Measurements from ENCODE around the gene ACSL1.

ACSL1 gene

GRCh38 chr4:184774152-184774551, 51.6 kb downstream of the ACSL1 start:
- H3K27ac ChIP-seq (ENCODE audit: extremely low read depth, low read depth, low read length), result no peak overlapping the region
- no peak overlapping the region for H3K4me3 ChIP-seq (ENCODE audit: low read depth, low read length)
- H3K36me3 ChIP-seq (ENCODE audit: control insufficient read depth in 2 of 2, insufficient read depth in 1 of 2, low read length in 2 of 2), result peaks cover 0 to 28% of the 10 kb centered on the region in 2 experiments; a peak in 1 of 3 replicates
- no peaks in the 10 kb centered on the region for H3K4me1 ChIP-seq (ENCODE audit: control insufficient read depth, insufficient read depth, low read length)
- no peak for TF ChIP-seq ZBTB6 (tag by site-specific recombination; IDR thresholded peaks at IDR 0.05)
- TF ChIP-seq ZNF174 (tag by site-specific recombination; IDR thresholded peaks at IDR 0.05), result no peak
- TF ChIP-seq, protein P1, sequence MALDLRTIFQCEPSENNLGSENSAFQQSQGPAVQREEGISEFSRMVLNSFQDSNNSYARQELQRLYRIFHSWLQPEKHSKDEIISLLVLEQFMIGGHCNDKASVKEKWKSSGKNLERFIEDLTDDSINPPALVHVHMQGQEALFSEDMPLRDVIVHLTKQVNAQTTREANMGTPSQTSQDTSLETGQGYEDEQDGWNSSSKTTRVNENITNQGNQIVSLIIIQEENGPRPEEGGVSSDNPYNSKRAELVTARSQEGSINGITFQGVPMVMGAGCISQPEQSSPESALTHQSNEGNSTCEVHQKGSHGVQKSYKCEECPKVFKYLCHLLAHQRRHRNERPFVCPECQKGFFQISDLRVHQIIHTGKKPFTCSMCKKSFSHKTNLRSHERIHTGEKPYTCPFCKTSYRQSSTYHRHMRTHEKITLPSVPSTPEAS (tag by site-specific recombination; IDR thresholded peaks at IDR 0.05), result no peak
- no peak for TF ChIP-seq ZNF404 (tag by site-specific recombination; IDR thresholded peaks at IDR 0.05)
- TF ChIP-seq PRDM10 (tag by site-specific recombination; IDR thresholded peaks at IDR 0.05), result no peak
- CTCF ChIA-PET, result no interaction called here
- POLR2A ChIA-PET, result no interaction called here
- no peaks in the 10 kb centered on the region for H3K9me3 ChIP-seq (ENCODE audit: control insufficient read depth, insufficient read depth, low read depth, low read length)

- ChIA-PET CTCF (no interaction called here), POLR2A (no interaction called here)
- H3K36me3 ChIP-seq (ENCODE audit: control insufficient read depth in 2 of 2, insufficient read depth in 1 of 2, low read length in 2 of 2), result peaks cover 0 to 40% of the 10 kb centered on the region in 2 experiments; a peak in 2 of 3 replicates
- no peaks in the 10 kb centered on the region for H3K4me1 ChIP-seq (ENCODE audit: control insufficient read depth, insufficient read depth, low read length)
- no peak overlapping the region for H3K4me3 ChIP-seq (ENCODE audit: low read depth, low read length)
- no peak overlapping the region for H3K27ac ChIP-seq (ENCODE audit: extremely low read depth, low read depth, low read length)
- no peaks in the 10 kb centered on the region for H3K9me3 ChIP-seq (ENCODE audit: control insufficient read depth, insufficient read depth, low read depth, low read length)
- TF ChIP-seq ZNF792 (tag by site-specific recombination; IDR thresholded peaks at IDR 0.05), result no peak
- no peak for TF ChIP-seq ZNF580 (tag by site-specific recombination; IDR thresholded peaks at IDR 0.05)
- no peak for TF ChIP-seq ZFHX2 (tag by site-specific recombination; conservative IDR thresholded peaks at IDR 0.05)
- no peak for TF ChIP-seq ZNF274 (IDR thresholded peaks at IDR 0.05; ENCODE audit: low read length)
- TF ChIP-seq ZNF274 (tag by site-specific recombination; IDR thresholded peaks at IDR 0.05; ENCODE audit: borderline replicate concordance), result no peak
- no peak for TF ChIP-seq ZNF133 (tag by site-specific recombination; IDR thresholded peaks at IDR 0.05)
- no peak for TF ChIP-seq ZNF266 (tag by site-specific recombination; IDR thresholded peaks at IDR 0.05; ENCODE audit: low read depth)
Measured at GRCh38 chr4:184771416-184771815, 54.4 kb downstream of the ACSL1 start.

DNA sequence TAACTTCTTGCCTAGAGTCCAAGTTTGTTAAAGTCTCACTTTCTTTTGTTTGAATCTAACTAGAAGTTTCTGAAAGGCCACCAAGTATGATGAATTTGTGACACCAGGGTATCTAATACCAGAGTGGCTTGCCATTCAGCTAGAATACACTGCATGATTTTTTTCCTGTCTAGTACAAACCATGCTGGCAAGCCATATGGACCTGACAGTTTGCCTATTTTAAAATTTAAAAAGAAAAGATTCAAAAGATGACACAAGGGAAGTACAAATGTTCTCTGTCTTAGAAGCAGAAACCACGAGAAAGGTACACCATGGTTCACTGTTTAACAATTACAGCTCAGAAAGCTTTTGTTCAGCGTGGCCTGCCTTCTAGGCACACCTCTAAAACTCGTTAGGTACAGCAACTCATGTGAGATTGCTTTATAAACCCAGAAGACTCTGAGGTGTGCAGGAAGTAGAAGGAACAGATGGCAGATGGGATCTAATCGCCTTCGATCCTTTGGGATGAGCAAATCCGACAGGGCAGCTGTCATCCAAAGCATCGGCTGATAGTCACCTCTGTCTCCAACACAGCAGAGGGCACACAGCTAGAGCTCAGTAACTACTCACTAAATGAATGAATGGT, 56.5 kb downstream of the ACSL1 start:
- Histone ChIP-seq H3K36me3 (ENCODE audit: control insufficient read depth in 2 of 2, insufficient read depth in 1 of 2, low read length in 2 of 2) (peaks cover 0 to 59% of the 10 kb centered on the region in 2 experiments; a peak in 2 of 3 replicates), H3K27ac (ENCODE audit: extremely low read depth, low read depth, low read length) (no peak overlapping the region), H3K4me3 (ENCODE audit: low read depth, low read length) (no peak overlapping the region), H3K9me3 (ENCODE audit: control insufficient read depth, insufficient read depth, low read depth, low read length) (no peaks in the 10 kb centered on the region), H3K4me1 (ENCODE audit: control insufficient read depth, insufficient read depth, low read length) (no peaks in the 10 kb centered on the region)
- ChIA-PET POLR2A (no interaction called here), CTCF (no interaction called here)
- TF ChIP-seq ZNF433 (tag by site-specific recombination; IDR thresholded peaks at IDR 0.05; ENCODE audit: low read depth) (no peak), WT1 (tag by site-specific recombination; IDR thresholded peaks at IDR 0.05) (no peak)

Data from HEK293 (cell line).